HEK293 (cell line): ENCODE data around the gene KCNIP4.

Experiments used
- CTCF ChIA-PET: fragments of 350-600 bp; formaldehyde crosslinking; extraction: SDS; loops from one replicate; lab custom pipeline; 2021; ENCODE audit warnings: antibody characterized with exemption; lab: Yijun Ruan, JAX
- POLR2A ChIA-PET: fragments of 300-600 bp; formaldehyde crosslinking; extraction: SDS; loops from one replicate; lab custom pipeline; 2020; ENCODE audit warnings: antibody characterized with exemption, inconsistent platforms; lab: Yijun Ruan, JAX
- H3K27ac ChIP-seq: fragments of 200-500 bp; sonication (Bioruptor generic); 2 replicates; pipeline ENCODE4 v1.5.1; 2014; ENCODE audit warnings: low read depth, low read length, control low read depth, inconsistent platforms; ENCODE audit errors: extremely low read depth
- H3K36me3 ChIP-seq, 2 experiments: fragments of 200-500 bp in 1 of 2; sonication (Bioruptor generic) in 1 of 2; 1 replicate in 1 of 2; 2 replicates in 1 of 2; pipeline ENCODE4 v1.5.1; 2014 to 2017; ENCODE audit warnings: inconsistent platforms in 2 of 2, low read length in 2 of 2; ENCODE audit not compliant: control insufficient read depth in 2 of 2, insufficient read depth in 1 of 2
- H3K4me1 ChIP-seq: fragments of 200-500 bp; sonication (Bioruptor generic); 2 replicates; pipeline ENCODE4 v1.5.1; 2014; ENCODE audit warnings: mild to moderate bottlenecking, low read length, inconsistent platforms; ENCODE audit not compliant: control insufficient read depth, insufficient read depth
- H3K4me3 ChIP-seq: 2 replicates; pipeline ENCODE4 v1.5.1; 2011; ENCODE audit warnings: low read depth, mild to moderate bottlenecking, control low read depth, low read length, moderate library complexity
- H3K9me3 ChIP-seq: fragments of 200-500 bp; sonication (Bioruptor generic); 2 replicates; pipeline ENCODE4 v1.5.1; 2014; ENCODE audit warnings: low read depth, low read length, inconsistent platforms; ENCODE audit not compliant: control insufficient read depth, insufficient read depth
- MEIS1 ChIP-seq: sonication (generic); formaldehyde crosslinking; IDR thresholded peaks from 2 replicates; pipeline ENCODE4 v1.8.1; 2022; ENCODE audit warnings: missing genetic modification reagents, mild to moderate bottlenecking, borderline replicate concordance
- OSR2 ChIP-seq: fragments of 450-650 bp; formaldehyde crosslinking; IDR thresholded peaks from 2 replicates; pipeline ENCODE4 v1.5.1; 2016; ENCODE audit warnings: missing biosample characterization, missing genetic modification characterization
- PRDM2 ChIP-seq: fragments of 450-650 bp; formaldehyde crosslinking; IDR thresholded peaks from 2 replicates; pipeline ENCODE4 v1.5.1; 2016; ENCODE audit warnings: missing biosample characterization, missing genetic modification characterization, borderline replicate concordance
- RBAK ChIP-seq: fragments of 450-650 bp; formaldehyde crosslinking; IDR thresholded peaks from 2 replicates; pipeline ENCODE4 v1.5.1; 2016; ENCODE audit warnings: missing biosample characterization, missing genetic modification characterization
- YY1 ChIP-seq: fragments of 450-650 bp; formaldehyde crosslinking; IDR thresholded peaks from 2 replicates; pipeline ENCODE4 v1.5.1; 2018; ENCODE audit warnings: missing biosample characterization, missing genetic modification characterization
- ZEB2 ChIP-seq: fragments of 450-650 bp; formaldehyde crosslinking; IDR thresholded peaks from 2 replicates; pipeline ENCODE4 v1.5.1; 2016; ENCODE audit warnings: missing biosample characterization, missing genetic modification characterization
- ZNF112 ChIP-seq: fragments of 450-650 bp; formaldehyde crosslinking; IDR thresholded peaks from 2 replicates; pipeline ENCODE4 v1.5.0; 2017; ENCODE audit warnings: missing biosample characterization, missing genetic modification characterization
- ZNF138 ChIP-seq: fragments of 450-650 bp; formaldehyde crosslinking; IDR thresholded peaks from 2 replicates; pipeline ENCODE4 v1.5.1; 2016; ENCODE audit warnings: missing biosample characterization, missing genetic modification characterization, borderline replicate concordance
- ZNF214 ChIP-seq: fragments of 450-650 bp; formaldehyde crosslinking; IDR thresholded peaks from 2 replicates; pipeline ENCODE4 v1.5.1; 2017; ENCODE audit warnings: missing biosample characterization, mild to moderate bottlenecking, missing genetic modification characterization, borderline replicate concordance
- ZNF311 ChIP-seq: fragments of 450-650 bp; formaldehyde crosslinking; IDR thresholded peaks from 2 replicates; pipeline ENCODE4 v1.5.1; 2017; ENCODE audit warnings: missing biosample characterization, missing genetic modification characterization, borderline replicate concordance
- ZNF404 ChIP-seq: fragments of 450-650 bp; formaldehyde crosslinking; IDR thresholded peaks from 2 replicates; pipeline ENCODE4 v1.5.1; 2017; ENCODE audit warnings: missing biosample characterization, missing genetic modification characterization
- ZNF48 ChIP-seq: fragments of 450-650 bp; formaldehyde crosslinking; IDR thresholded peaks from 2 replicates; pipeline ENCODE4 v1.5.1; 2016; ENCODE audit warnings: missing biosample characterization, missing genetic modification characterization
- ZNF555 ChIP-seq: fragments of 450-650 bp; formaldehyde crosslinking; conservative IDR thresholded peaks from 2 replicates; pipeline ENCODE4 v1.5.1; 2017; ENCODE audit warnings: missing biosample characterization, mild to moderate bottlenecking, missing genetic modification characterization, inconsistent platforms
- ZNF560 ChIP-seq: fragments of 450-650 bp; formaldehyde crosslinking; IDR thresholded peaks from 2 replicates; pipeline ENCODE4 v1.5.1; 2017; ENCODE audit warnings: missing biosample characterization, missing genetic modification characterization, borderline replicate concordance
- ZNF561 ChIP-seq: fragments of 450-650 bp; IDR thresholded peaks from 2 replicates; pipeline ENCODE4 v1.5.1; 2018; ENCODE audit warnings: missing biosample characterization, missing genetic modification characterization, borderline replicate concordance
- ZNF624 ChIP-seq: fragments of 450-650 bp; formaldehyde crosslinking; IDR thresholded peaks from 2 replicates; pipeline ENCODE4 v1.5.1; 2017; ENCODE audit warnings: missing biosample characterization, missing genetic modification characterization
- ZNF660 ChIP-seq: fragments of 450-650 bp; IDR thresholded peaks from 2 replicates; pipeline ENCODE4 v1.5.1; 2018; ENCODE audit warnings: missing biosample characterization, mild to moderate bottlenecking, missing genetic modification characterization
- ZNF692 ChIP-seq: fragments of 450-650 bp; formaldehyde crosslinking; IDR thresholded peaks from 2 replicates; pipeline ENCODE4 v1.5.1; 2016; ENCODE audit warnings: missing biosample characterization, missing genetic modification characterization
- ZNF707 ChIP-seq: fragments of 450-650 bp; formaldehyde crosslinking; IDR thresholded peaks from 2 replicates; pipeline ENCODE4 v1.5.1; 2016; ENCODE audit warnings: missing biosample characterization, missing genetic modification characterization
- ZNF785 ChIP-seq: fragments of 450-650 bp; formaldehyde crosslinking; IDR thresholded peaks from 2 replicates; pipeline ENCODE4 v1.5.1; 2016; ENCODE audit warnings: missing biosample characterization, missing genetic modification characterization
- ZNF792 ChIP-seq: fragments of 450-650 bp; formaldehyde crosslinking; IDR thresholded peaks from 2 replicates; pipeline ENCODE4 v1.5.1; 2016; ENCODE audit warnings: missing biosample characterization, missing genetic modification characterization
- ZSCAN4 ChIP-seq: fragments of 450-650 bp; formaldehyde crosslinking; IDR thresholded peaks from 2 replicates; pipeline ENCODE4 v1.5.1; 2017; ENCODE audit warnings: missing biosample characterization, missing genetic modification characterization
- TF ChIP-seq, protein P1 (sequence below): fragments of 450-650 bp; formaldehyde crosslinking; IDR thresholded peaks from 2 replicates; pipeline ENCODE4 v1.5.1; 2017; ENCODE audit warnings: missing biosample characterization, mild to moderate bottlenecking, missing genetic modification characterization, moderate library complexity
- TF ChIP-seq, protein P2 (sequence below): fragments of 450-650 bp; IDR thresholded peaks from 2 replicates; pipeline ENCODE4 v1.5.1; 2018; ENCODE audit warnings: missing biosample characterization, missing genetic modification characterization

Gene KCNIP4

DNA sequence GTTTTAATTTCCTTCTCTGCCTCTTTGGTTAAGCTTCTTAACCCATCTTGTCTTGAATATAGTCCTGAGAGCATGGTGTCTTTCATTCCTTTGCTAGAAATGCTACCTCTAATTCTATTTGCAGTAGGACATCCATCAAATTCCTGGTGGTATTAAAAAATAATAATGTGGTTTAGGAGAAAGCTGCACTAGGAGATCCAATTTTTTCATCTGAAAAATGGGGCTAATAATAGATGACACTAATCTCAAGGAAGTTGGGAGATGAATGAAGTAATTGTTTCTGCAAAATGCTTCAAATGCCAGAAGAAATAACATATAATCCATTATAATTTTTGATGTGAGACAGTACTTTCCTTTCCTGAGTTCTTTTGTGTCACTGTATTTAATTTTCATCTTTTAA is 1053.4 kb downstream of the KCNIP4 start:
- no peak overlapping the region for H3K27ac ChIP-seq
- H3K36me3 ChIP-seq = no peaks in the 10 kb centered on the region
- H3K4me1 ChIP-seq = no peaks in the 10 kb centered on the region
- TF ChIP-seq PRDM2 (tag by site-specific recombination) (no peak), ZNF214 (no peak), ZNF660 (tag by site-specific recombination) (no peak), MEIS1 (CRISPR knock-in tag) (no peak), ZNF785 (tag by site-specific recombination) (no peak), ZNF560 (tag by site-specific recombination) (no peak), YY1 (tag by site-specific recombination) (no peak), ZNF624 (no peak), OSR2 (tag by site-specific recombination) (no peak), ZNF311 (no peak), ZSCAN4 (no peak), ZNF792 (tag by site-specific recombination) (no peak)
- TF ChIP-seq, protein P1, sequence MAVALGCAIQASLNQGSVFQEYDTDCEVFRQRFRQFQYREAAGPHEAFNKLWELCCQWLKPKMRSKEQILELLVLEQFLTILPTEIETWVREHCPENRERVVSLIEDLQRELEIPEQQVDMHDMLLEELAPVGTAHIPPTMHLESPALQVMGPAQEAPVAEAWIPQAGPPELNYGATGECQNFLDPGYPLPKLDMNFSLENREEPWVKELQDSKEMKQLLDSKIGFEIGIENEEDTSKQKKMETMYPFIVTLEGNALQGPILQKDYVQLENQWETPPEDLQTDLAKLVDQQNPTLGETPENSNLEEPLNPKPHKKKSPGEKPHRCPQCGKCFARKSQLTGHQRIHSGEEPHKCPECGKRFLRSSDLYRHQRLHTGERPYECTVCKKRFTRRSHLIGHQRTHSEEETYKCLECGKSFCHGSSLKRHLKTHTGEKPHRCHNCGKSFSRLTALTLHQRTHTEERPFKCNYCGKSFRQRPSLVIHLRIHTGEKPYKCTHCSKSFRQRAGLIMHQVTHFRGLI (tag by site-specific recombination) = no peak
- TF ChIP-seq, protein P2, sequence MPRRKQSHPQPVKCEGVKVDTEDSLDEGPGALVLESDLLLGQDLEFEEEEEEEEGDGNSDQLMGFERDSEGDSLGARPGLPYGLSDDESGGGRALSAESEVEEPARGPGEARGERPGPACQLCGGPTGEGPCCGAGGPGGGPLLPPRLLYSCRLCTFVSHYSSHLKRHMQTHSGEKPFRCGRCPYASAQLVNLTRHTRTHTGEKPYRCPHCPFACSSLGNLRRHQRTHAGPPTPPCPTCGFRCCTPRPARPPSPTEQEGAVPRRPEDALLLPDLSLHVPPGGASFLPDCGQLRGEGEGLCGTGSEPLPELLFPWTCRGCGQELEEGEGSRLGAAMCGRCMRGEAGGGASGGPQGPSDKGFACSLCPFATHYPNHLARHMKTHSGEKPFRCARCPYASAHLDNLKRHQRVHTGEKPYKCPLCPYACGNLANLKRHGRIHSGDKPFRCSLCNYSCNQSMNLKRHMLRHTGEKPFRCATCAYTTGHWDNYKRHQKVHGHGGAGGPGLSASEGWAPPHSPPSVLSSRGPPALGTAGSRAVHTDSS (tag by site-specific recombination) = no peak
- ChIA-PET POLR2A (no interaction called here), CTCF (interaction anchor here (0.7 kb wide), 1 partner anchor 15 kb away, joined by 3 read pairs; no protein-coding TSS in a partner anchor)
- no peak overlapping the region for H3K4me3 ChIP-seq
- no peaks in the 10 kb centered on the region for H3K9me3 ChIP-seq

DNA sequence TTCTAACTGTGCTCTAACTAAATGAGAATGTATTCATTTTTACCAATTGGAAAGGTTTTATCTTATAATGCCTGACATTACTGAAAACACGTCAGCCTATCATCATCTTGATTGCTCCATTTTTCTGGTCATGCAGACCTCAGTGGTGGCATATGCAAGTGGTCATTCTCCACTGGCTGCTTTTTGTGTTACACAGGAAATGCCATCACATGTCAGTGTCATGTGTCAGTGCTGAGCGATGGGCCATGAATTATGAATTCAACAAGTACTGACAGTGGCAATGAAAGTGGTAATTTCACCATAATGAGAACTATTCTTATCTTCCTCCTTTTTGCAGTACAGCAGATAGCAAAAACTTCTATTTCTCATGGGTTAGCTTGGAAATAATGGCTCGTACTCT is 1057.8 kb downstream of the KCNIP4 start:
- no peak overlapping the region for H3K27ac ChIP-seq
- no peak overlapping the region for H3K4me3 ChIP-seq
- CTCF ChIA-PET = no interaction called here
- no peaks in the 10 kb centered on the region for H3K4me1 ChIP-seq
- no peaks in the 10 kb centered on the region for H3K36me3 ChIP-seq
- POLR2A ChIA-PET = no interaction called here
- H3K9me3 ChIP-seq = no peaks in the 10 kb centered on the region
- TF ChIP-seq ZEB2 = no peak
- TF ChIP-seq ZNF138 (tag by site-specific recombination) = no peak
- TF ChIP-seq, protein P1 (tag by site-specific recombination) = no peak
- TF ChIP-seq ZNF404 (tag by site-specific recombination) = no peak
- TF ChIP-seq ZNF48 = no peak
- TF ChIP-seq ZNF707 = no peak
- no peak for TF ChIP-seq ZNF561 (tag by site-specific recombination)
- no peak for TF ChIP-seq RBAK (tag by site-specific recombination)
- no peak for TF ChIP-seq ZNF555 (tag by site-specific recombination)
- no peak for TF ChIP-seq ZNF112
- no peak for TF ChIP-seq ZNF692
